H1 (cell line): ENCODE measurements around the gene SMPD2. TPM values are rescaled to one million over a fixed set of nuclear protein-coding genes. Genes with fewer than 3 reads are reported as not detected.

Experiments used
- CHD7 ChIP-seq: fragments of 300-600 bp; sonication (generic); IDR thresholded peaks from 2 replicates; pipeline ENCODE4 v1.7.1; 2012; ENCODE audit warnings: low read length, moderate library complexity, mild to moderate bottlenecking, inconsistent platforms; ENCODE audit not compliant: insufficient replicate concordance
- POLR2AphosphoS5 ChIP-seq: IDR thresholded peaks from 2 replicates; pipeline ENCODE4 v1.6.1; 2011; ENCODE audit warnings: low read depth, low read length
- RAD21 ChIP-seq, 2 experiments: IDR thresholded peaks in 1 of 2; conservative IDR thresholded peaks in 1 of 2; 2 replicates each; pipeline ENCODE4 v1.6.1; 2011; ENCODE audit warnings: low read depth in 2 of 2, low read length in 2 of 2, improper control_type of control experiment in 1 of 2, inconsistent platforms in 1 of 2, mild to moderate bottlenecking in 1 of 2, moderate library complexity in 1 of 2
- RXRA ChIP-seq: IDR thresholded peaks from 2 replicates; pipeline ENCODE4 v1.6.1; 2011; ENCODE audit warnings: low read depth, mild to moderate bottlenecking, low read length, moderate library complexity; ENCODE audit not compliant: insufficient read depth
- TEAD4 ChIP-seq: IDR thresholded peaks from 2 replicates; pipeline ENCODE4 v1.6.1; 2012; ENCODE audit warnings: low read depth, low read length, inconsistent platforms, mixed read lengths
- YY1 ChIP-seq: IDR thresholded peaks from 2 replicates; pipeline ENCODE4 v1.6.1; 2011; ENCODE audit warnings: low read depth, mild to moderate bottlenecking, low read length
- polyA plus RNA-seq, 7 experiments: library from polyadenylated mRNA; depleted of rRNA in 3 of 7; stranded (reverse) in 5 of 7; unstranded in 2 of 7; fragments of >200 nt in 5 of 7; fragments of 200-250 nt in 2 of 7; gene quantifications; 1 replicate in 5 of 7; 2 replicates in 1 of 7; 4 replicates in 1 of 7; pipeline versions ENCODE4 v1.2.1 to v1.2.3, GENCODE V29; 2011 to 2013; ENCODE audit warnings: missing spikeins in 2 of 7, mixed read lengths in 2 of 7
- total RNA-seq: library from RNA; stranded (reverse); fragmentation: NEBNext Ultra II Directional; extraction: Animal tissue kit (Norgen Biotek cat#: 25700); gene quantifications from 2 replicates; pipeline ENCODE4 v1.2.1, GENCODE V29; 2021
- TF ChIP-seq, protein P1 (sequence below), 3 experiments: IDR thresholded peaks; 1 replicate in 2 of 3; 2 replicates in 1 of 3; pipeline versions ENCODE4 v1.5.1 to v1.6.1; 2011; ENCODE audit warnings: low read length in 3 of 3, mild to moderate bottlenecking in 3 of 3, inconsistent platforms in 2 of 3, low read depth in 1 of 3, moderate library complexity in 1 of 3; ENCODE audit not compliant: insufficient read depth in 1 of 3; ENCODE audit errors: control extremely low read depth in 1 of 3

SMPD2 gene
- total and polyA plus RNA-seq, 2 of the 8 experiments (the other 6 are each of a cell fraction or from before 2014, with no cell fraction given) = 11.5 to 17.2 TPM

- TF ChIP-seq CHD7 (no peak), POLR2AphosphoS5 (peak; percentile 45; the same call in 1 of the 2 replicates), RAD21 (IDR thresholded peaks at IDR 0.05 in 1 of 2, conservative IDR thresholded peaks at IDR 0.05 in 1 of 2; ENCODE audit: low read depth in 2 of 2, low read length in 2 of 2) (peak in 1 of 2 experiments; percentile 18; a peak in 2 of 4 replicates), RXRA (no peak), YY1 (no peak), TEAD4 (no peak)
- TF ChIP-seq, protein P1, sequence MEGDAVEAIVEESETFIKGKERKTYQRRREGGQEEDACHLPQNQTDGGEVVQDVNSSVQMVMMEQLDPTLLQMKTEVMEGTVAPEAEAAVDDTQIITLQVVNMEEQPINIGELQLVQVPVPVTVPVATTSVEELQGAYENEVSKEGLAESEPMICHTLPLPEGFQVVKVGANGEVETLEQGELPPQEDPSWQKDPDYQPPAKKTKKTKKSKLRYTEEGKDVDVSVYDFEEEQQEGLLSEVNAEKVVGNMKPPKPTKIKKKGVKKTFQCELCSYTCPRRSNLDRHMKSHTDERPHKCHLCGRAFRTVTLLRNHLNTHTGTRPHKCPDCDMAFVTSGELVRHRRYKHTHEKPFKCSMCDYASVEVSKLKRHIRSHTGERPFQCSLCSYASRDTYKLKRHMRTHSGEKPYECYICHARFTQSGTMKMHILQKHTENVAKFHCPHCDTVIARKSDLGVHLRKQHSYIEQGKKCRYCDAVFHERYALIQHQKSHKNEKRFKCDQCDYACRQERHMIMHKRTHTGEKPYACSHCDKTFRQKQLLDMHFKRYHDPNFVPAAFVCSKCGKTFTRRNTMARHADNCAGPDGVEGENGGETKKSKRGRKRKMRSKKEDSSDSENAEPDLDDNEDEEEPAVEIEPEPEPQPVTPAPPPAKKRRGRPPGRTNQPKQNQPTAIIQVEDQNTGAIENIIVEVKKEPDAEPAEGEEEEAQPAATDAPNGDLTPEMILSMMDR (IDR thresholded peaks at IDR 0.05; ENCODE audit: control extremely low read depth in 1 of 3, insufficient read depth in 1 of 3, low read depth in 1 of 3, low read length in 3 of 3) = peak in 2 of 3 experiments; percentile 5 to 19; a peak in 2 of 4 replicates
These were observed 7.5 kb downstream of the SMPD2 start (continued) for GRCh38 chr6:109447878-109448555.
